GM13976 (cell line): ENCODE results near the gene MCOLN2.
A peak's percentile ranks its signal among the peaks of the same experiment; 100 is the strongest.
"Not testable (repeated sequence)": the region's sequence is repeated elsewhere in the genome, so short reads cannot be mapped to it uniquely, and the experiment has no call there.

Source experiments
- DNase-seq: peaks from one replicate; pipeline ENCODE4 v3.0.0; 2012; ENCODE audit warnings: low spot score
- in situ Hi-C: fragments of 300-500 bp; cut with MboI; formaldehyde crosslinking; loops from one replicate; pipeline ENCODE4 v1.12.0; 2022; ENCODE audit warnings: low sequenced_read_pairs, mixed read lengths, inconsistent platforms; ENCODE audit not compliant: unreplicated experiment
- TF ChIP-seq, protein P1 (sequence below): IDR thresholded peaks from 2 replicates; pipeline ENCODE4 v1.5.1; 2012; ENCODE audit warnings: borderline replicate concordance, mild to moderate bottlenecking; ENCODE audit not compliant: insufficient read depth; ENCODE audit errors: extremely low read depth, missing control alignments, control extremely low read depth

The MCOLN2 gene

DNA sequence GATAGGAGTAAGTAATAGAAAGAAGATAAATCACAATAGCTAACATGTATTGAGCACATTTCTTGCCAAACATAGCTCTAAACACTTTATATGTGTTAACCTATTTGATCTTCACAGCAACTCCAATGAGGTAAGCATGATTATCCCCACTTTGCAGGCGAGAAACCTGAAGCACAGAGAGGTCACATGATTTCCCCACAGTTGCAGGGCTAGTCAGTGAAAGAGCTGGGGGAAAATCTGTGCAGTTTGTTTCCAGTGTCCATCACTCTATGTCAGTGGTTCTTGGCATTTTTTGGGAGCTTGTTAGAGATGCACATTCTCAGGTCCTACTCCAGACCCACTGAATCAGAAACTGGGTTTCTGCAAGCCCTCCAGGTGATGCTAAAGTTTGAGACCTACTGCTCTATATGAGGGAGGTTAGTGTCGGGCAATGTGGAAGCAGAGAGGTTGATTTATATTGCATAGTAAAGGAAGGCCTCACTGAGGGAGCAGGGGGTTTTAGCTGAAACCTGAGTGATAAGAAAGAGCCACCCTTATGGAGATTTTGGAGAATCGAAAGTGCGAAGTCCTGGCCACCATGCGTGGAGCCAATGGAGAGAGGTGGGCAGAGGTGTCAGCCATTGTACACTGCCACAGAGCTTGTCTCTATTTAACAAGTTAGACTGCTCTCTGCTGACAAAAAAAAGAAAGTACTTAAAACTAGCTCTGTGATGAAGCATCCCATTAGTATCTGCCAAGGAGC is 30.5 kb upstream of the MCOLN2 start:
- TF ChIP-seq, protein P1, sequence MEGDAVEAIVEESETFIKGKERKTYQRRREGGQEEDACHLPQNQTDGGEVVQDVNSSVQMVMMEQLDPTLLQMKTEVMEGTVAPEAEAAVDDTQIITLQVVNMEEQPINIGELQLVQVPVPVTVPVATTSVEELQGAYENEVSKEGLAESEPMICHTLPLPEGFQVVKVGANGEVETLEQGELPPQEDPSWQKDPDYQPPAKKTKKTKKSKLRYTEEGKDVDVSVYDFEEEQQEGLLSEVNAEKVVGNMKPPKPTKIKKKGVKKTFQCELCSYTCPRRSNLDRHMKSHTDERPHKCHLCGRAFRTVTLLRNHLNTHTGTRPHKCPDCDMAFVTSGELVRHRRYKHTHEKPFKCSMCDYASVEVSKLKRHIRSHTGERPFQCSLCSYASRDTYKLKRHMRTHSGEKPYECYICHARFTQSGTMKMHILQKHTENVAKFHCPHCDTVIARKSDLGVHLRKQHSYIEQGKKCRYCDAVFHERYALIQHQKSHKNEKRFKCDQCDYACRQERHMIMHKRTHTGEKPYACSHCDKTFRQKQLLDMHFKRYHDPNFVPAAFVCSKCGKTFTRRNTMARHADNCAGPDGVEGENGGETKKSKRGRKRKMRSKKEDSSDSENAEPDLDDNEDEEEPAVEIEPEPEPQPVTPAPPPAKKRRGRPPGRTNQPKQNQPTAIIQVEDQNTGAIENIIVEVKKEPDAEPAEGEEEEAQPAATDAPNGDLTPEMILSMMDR, result no peak
- DNase-seq, result peak; percentile 40
- in situ Hi-C loops, result loop anchor here (10.0 kb wide), 1 partner anchor 83 kb away; no protein-coding TSS in a partner anchor

DNA sequence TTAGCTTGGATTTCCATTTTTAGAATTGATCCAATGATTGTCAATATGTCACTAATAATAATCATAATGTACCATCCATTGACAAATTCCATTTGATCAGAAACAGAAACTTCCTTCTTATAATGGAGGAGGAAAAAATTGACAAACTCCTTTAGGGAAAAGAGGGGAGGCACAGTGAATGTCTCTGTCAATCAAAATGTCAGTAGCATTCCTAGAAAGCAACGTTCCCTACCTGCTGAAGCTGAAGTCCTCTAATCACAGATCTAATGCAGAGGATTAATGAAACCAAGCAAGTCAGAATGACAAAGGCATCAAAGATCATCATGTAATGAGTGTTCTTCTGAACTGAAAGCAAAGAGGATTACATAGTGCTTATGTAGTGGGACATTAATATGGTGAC is 29.0 kb upstream of the MCOLN2 start:
- DNase-seq, result no peak
- TF ChIP-seq, protein P1, result no peak
- in situ Hi-C loops, result loop anchor here (10.0 kb wide), 1 partner anchor 81 kb away; no protein-coding TSS in a partner anchor

DNA sequence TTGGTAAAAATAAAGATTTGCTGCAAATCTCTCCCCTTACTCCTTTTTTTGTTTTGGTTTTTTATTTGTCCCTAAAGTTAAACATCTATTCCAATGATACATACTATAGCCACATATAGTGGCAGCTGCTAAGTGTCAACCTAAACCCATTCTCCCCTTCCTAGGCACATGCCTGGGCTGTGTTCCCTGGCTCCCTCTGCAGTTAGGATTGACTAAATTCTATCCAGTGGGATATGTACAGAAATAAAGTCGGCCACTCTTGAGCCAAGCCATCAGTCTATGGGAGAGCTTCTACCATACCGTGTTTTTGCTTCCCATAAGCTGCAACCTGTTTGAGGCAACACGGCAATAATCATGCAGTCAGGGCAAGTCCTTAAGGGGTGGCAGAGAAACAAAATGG is 27.8 kb upstream of the MCOLN2 start:
- DNase-seq, result no peak
- in situ Hi-C loops, result loop anchor here (10.0 kb wide), 1 partner anchor 80 kb away; no protein-coding TSS in a partner anchor
- TF ChIP-seq, protein P1, result no peak

DNA sequence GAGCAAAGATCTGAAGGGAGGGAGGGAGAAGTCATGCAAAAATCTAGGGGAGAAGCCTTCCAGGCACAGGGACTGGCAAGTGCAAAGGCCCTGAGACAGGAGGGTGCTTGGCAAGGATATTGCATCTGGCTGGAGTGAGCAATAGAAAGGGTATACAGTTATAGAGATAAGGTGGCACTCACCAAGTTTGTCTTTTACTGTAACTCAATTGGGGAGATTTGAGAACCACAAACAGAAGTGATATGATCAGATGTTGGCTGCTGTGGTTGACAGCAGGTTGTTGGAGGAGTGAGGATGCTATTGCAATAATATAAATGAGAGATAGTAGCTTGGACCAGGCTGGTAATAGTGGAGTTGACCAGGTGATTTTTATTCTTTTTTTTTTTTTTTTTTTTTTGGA is 25.8 kb upstream of the MCOLN2 start:
- TF ChIP-seq, protein P1, result no peak
- in situ Hi-C loops, result loop anchor here (10.0 kb wide), 1 partner anchor 78 kb away; no protein-coding TSS in a partner anchor

DNA sequence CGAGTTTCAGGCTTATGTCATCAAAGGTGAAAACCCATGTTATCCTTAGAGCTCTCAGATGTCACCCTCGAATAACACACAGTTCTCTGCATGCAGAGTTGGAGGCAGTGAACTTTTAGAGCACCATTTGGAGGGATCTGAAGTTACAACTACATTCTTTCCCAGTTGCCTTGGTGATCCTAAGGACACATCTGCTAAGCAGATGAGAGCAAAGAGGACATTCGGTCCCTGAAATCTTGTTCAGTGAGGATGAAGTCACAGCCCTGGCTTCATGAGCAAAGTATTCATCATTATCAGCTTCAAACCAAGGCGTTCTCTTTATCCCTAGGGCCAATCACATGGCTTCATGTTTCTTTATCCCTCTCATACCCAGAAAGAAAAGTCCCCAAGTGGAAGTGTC is 23.1 kb upstream of the MCOLN2 start:
- TF ChIP-seq, protein P1, result no peak
- no peak for DNase-seq
- in situ Hi-C loops, result loop anchor here (10.0 kb wide), 1 partner anchor 75 kb away; no protein-coding TSS in a partner anchor

More for the DNA sequence above, 25.8 kb upstream of the MCOLN2 start:
- DNase-seq, result no peak

DNA sequence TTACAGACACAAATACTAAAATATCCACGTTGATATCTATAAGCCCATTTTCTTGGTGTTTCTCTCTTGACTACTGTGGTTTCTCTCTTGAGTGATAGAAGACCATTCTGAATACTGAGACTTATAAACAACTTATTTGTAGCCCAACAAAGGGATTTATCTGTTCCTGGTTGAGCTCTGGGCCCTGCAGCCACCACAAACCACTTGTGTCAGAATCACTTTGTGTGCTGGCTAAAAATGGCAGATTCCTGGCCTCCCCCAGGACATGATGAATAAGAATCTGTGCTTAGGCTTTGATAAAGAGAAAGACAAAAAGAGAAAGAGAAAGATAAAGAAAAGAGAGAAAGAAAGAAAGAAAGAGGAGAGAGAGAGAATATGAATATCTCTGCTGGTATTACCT is 18.9 kb upstream of the MCOLN2 start:
- TF ChIP-seq, protein P1, result no peak
- in situ Hi-C loops, result no loop called here
- no peak for DNase-seq

DNA sequence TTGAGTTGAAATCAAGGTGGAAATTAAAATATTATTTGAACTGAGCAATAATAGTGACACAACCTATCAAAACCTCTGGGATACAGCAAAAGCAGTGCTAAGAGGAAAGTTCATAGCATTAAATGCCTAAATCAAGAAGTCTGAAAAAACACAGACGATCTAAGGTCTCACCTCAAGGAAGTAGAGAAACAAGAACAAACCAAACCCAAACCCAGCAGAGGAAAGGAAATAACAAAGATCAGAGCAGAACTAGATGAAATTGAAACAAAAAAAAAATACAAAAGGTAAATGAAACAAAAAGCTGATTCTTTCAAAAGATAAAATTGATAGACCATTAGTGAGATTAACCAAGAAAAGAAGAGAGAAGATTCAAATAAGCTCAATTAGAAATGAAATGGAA is 8.7 kb upstream of the MCOLN2 start:
- DNase-seq, result not testable (repeated sequence)

More for the DNA sequence above, 8.7 kb upstream of the MCOLN2 start:
- in situ Hi-C loops, result not testable (repeated sequence)
